Measurements from ENCODE around the gene ARID5B. TPM values are rescaled to one million over a fixed set of nuclear protein-coding genes. Genes with fewer than 3 reads are reported as not detected.

ARID5B gene
- polyA plus RNA-seq, 1 of the 3 experiments (the other 2 are of a cell fraction): 10.9 TPM

DNA sequence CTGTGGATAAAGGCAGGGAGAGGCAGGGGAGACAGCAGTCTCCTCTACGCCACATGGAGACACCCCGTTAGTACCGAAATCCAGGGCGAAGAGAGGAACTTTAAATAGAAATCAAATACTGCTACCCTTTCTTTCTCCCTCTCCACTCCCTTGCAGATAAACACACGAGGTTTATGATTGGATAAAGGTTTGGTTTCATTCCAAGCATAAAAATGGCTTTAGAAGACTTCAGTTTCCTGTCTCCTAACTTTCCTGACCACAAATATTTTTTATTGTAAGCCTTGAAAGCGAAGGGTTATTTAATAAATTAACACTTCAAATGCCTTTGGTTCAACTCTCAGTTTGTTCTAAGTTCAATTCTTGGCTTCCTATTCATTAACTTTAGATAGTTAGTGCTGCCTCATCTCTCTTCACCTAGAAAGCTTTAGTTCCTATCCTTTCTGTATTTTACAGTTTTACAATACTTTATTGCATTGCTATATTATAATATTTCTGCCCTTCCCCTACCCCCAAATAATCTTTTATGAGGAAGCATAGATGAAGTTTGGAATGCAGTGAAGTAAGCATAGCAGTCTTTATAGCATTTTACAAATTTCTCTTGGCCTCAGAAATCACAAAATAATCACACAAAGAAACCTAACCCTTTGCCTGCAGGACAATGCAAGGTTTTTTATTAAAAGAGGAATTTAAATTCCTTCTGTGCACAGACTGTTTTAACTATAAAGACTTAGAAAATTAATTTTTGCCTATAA, 31.5 kb upstream of the ARID5B start:
- POLR2A ChIA-PET: no interaction called here
- peak overlapping the region; percentile 51 for H3K4me2 ChIP-seq
- peaks cover 0 to 18% of the 10 kb centered on the region in 2 experiments; a peak in 3 of 4 replicates for H3K4me1 ChIP-seq (ENCODE audit: control insufficient read depth in 1 of 2, insufficient read depth in 2 of 2, low read depth in 1 of 2, low read length in 1 of 2)
- peak overlapping the region; percentile 51 to 70 for H3K27ac ChIP-seq (ENCODE audit: low read depth in 2 of 2, low read length in 1 of 2)
- H2AFZ ChIP-seq (ENCODE audit: low read depth): peak overlapping the region; percentile 78
- H3K36me3 ChIP-seq (replicated peaks in 1 of 2; ENCODE audit: control insufficient read depth in 1 of 2, insufficient read depth in 2 of 2, low read length in 1 of 2): no peaks in the 10 kb centered on the region
- H3K9me2 ChIP-seq: no peaks in the 10 kb centered on the region
- no peaks in the 10 kb centered on the region for H3K27me3 ChIP-seq (ENCODE audit: insufficient read depth)
- no peaks in the 10 kb centered on the region for H3K79me2 ChIP-seq (ENCODE audit: insufficient read depth)
- no peak for DNase-seq
- WGBS (ENCODE audit: low lambda C conversion rate): 51% methylated on average over 6 of the region's 6 CpGs
- TF ChIP-seq JUND (IDR thresholded peaks at IDR 0.05) (no peak), NRF1 (IDR thresholded peaks at IDR 0.05; ENCODE audit: low read depth, low read length) (no peak), EP300 (IDR thresholded peaks at IDR 0.05; ENCODE audit: borderline replicate concordance in 1 of 2, low read depth in 1 of 2, low read length in 1 of 2) (no peak)
- TF ChIP-seq, protein P1, sequence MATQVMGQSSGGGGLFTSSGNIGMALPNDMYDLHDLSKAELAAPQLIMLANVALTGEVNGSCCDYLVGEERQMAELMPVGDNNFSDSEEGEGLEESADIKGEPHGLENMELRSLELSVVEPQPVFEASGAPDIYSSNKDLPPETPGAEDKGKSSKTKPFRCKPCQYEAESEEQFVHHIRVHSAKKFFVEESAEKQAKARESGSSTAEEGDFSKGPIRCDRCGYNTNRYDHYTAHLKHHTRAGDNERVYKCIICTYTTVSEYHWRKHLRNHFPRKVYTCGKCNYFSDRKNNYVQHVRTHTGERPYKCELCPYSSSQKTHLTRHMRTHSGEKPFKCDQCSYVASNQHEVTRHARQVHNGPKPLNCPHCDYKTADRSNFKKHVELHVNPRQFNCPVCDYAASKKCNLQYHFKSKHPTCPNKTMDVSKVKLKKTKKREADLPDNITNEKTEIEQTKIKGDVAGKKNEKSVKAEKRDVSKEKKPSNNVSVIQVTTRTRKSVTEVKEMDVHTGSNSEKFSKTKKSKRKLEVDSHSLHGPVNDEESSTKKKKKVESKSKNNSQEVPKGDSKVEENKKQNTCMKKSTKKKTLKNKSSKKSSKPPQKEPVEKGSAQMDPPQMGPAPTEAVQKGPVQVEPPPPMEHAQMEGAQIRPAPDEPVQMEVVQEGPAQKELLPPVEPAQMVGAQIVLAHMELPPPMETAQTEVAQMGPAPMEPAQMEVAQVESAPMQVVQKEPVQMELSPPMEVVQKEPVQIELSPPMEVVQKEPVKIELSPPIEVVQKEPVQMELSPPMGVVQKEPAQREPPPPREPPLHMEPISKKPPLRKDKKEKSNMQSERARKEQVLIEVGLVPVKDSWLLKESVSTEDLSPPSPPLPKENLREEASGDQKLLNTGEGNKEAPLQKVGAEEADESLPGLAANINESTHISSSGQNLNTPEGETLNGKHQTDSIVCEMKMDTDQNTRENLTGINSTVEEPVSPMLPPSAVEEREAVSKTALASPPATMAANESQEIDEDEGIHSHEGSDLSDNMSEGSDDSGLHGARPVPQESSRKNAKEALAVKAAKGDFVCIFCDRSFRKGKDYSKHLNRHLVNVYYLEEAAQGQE (IDR thresholded peaks at IDR 0.05; ENCODE audit: low read depth, low read length): no peak
- TF ChIP-seq, protein P2, sequence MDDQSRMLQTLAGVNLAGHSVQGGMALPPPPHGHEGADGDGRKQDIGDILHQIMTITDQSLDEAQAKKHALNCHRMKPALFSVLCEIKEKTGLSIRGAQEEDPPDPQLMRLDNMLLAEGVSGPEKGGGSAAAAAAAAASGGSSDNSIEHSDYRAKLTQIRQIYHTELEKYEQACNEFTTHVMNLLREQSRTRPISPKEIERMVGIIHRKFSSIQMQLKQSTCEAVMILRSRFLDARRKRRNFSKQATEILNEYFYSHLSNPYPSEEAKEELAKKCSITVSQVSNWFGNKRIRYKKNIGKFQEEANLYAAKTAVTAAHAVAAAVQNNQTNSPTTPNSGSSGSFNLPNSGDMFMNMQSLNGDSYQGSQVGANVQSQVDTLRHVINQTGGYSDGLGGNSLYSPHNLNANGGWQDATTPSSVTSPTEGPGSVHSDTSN (IDR thresholded peaks at IDR 0.05): no peak
- H4K20me1 ChIP-seq (ENCODE audit: insufficient read depth): no peaks in the 10 kb centered on the region
- no peak overlapping the region for H3K9ac ChIP-seq
- H3K9me3 ChIP-seq: no peaks in the 10 kb centered on the region
- CTCF ChIA-PET: no interaction called here
- peaks cover 8% of the 10 kb centered on the region for H3F3A ChIP-seq (replicated peaks; ENCODE audit: insufficient read depth)
- H3K4me3 ChIP-seq (ENCODE audit: low read depth in 2 of 2, low read length in 1 of 2): no peak overlapping the region

DNA sequence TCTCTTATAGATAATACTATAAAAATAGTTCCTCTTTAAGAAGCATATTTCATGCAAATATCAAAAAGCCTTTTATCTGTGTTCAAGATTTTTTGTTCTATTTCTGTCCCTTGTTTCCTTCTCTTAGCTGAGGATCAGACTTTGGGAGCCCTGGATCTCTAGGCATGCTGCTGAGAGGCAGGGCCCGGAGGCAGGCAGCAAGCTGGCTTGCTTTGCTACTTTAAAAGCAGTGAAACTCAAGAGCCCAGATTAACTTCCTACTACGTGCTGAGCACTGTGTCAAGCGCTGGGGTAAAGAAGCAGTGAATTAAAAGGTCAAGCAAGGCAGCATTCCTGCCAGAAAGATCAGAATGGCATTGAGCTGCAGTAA, 31.0 kb upstream of the ARID5B start:
- H3K4me2 ChIP-seq: no peak overlapping the region
- no peaks in the 10 kb centered on the region for H3K79me2 ChIP-seq (ENCODE audit: insufficient read depth)
- H3K36me3 ChIP-seq (replicated peaks in 1 of 2; ENCODE audit: control insufficient read depth in 1 of 2, insufficient read depth in 2 of 2, low read length in 1 of 2): no peaks in the 10 kb centered on the region
- ChIA-PET CTCF (no interaction called here), POLR2A (no interaction called here)
- 78% methylated on average over 3 of the region's 3 CpGs for WGBS (ENCODE audit: low lambda C conversion rate)
- H3K9me3 ChIP-seq: no peaks in the 10 kb centered on the region
- H3K9me2 ChIP-seq: no peaks in the 10 kb centered on the region
- H2AFZ ChIP-seq (ENCODE audit: low read depth): peak overlapping the region; percentile 12; the same call in 1 of the 2 replicates
- peak overlapping the region; percentile 51 to 70; a peak in 3 of 4 replicates for H3K27ac ChIP-seq (ENCODE audit: low read depth in 2 of 2, low read length in 1 of 2)
- H3K27me3 ChIP-seq (ENCODE audit: insufficient read depth): no peaks in the 10 kb centered on the region
- peaks cover 8% of the 10 kb centered on the region for H3F3A ChIP-seq (replicated peaks; ENCODE audit: insufficient read depth)
- H3K4me1 ChIP-seq (ENCODE audit: control insufficient read depth in 1 of 2, insufficient read depth in 2 of 2, low read depth in 1 of 2, low read length in 1 of 2): peaks cover 0 to 18% of the 10 kb centered on the region in 2 experiments; a peak in 3 of 4 replicates
- H3K9ac ChIP-seq: no peak overlapping the region
- H4K20me1 ChIP-seq (ENCODE audit: insufficient read depth): no peaks in the 10 kb centered on the region
- no peak for DNase-seq
- H3K4me3 ChIP-seq (ENCODE audit: low read depth in 2 of 2, low read length in 1 of 2): no peak overlapping the region
- TF ChIP-seq, protein P3, sequence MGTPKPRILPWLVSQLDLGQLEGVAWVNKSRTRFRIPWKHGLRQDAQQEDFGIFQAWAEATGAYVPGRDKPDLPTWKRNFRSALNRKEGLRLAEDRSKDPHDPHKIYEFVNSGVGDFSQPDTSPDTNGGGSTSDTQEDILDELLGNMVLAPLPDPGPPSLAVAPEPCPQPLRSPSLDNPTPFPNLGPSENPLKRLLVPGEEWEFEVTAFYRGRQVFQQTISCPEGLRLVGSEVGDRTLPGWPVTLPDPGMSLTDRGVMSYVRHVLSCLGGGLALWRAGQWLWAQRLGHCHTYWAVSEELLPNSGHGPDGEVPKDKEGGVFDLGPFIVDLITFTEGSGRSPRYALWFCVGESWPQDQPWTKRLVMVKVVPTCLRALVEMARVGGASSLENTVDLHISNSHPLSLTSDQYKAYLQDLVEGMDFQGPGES (IDR thresholded peaks at IDR 0.05; ENCODE audit: low read depth, low read length): no peak
- TF ChIP-seq, protein P4, sequence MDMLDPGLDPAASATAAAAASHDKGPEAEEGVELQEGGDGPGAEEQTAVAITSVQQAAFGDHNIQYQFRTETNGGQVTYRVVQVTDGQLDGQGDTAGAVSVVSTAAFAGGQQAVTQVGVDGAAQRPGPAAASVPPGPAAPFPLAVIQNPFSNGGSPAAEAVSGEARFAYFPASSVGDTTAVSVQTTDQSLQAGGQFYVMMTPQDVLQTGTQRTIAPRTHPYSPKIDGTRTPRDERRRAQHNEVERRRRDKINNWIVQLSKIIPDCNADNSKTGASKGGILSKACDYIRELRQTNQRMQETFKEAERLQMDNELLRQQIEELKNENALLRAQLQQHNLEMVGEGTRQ (IDR thresholded peaks at IDR 0.05; ENCODE audit: borderline replicate concordance, low read depth, low read length): no peak
- TF ChIP-seq, protein P5, sequence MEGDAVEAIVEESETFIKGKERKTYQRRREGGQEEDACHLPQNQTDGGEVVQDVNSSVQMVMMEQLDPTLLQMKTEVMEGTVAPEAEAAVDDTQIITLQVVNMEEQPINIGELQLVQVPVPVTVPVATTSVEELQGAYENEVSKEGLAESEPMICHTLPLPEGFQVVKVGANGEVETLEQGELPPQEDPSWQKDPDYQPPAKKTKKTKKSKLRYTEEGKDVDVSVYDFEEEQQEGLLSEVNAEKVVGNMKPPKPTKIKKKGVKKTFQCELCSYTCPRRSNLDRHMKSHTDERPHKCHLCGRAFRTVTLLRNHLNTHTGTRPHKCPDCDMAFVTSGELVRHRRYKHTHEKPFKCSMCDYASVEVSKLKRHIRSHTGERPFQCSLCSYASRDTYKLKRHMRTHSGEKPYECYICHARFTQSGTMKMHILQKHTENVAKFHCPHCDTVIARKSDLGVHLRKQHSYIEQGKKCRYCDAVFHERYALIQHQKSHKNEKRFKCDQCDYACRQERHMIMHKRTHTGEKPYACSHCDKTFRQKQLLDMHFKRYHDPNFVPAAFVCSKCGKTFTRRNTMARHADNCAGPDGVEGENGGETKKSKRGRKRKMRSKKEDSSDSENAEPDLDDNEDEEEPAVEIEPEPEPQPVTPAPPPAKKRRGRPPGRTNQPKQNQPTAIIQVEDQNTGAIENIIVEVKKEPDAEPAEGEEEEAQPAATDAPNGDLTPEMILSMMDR (IDR thresholded peaks at IDR 0.05): no peak
